ENCODE results near the gene ZMYND8. TPM values are rescaled to one million over a fixed set of nuclear protein-coding genes. Genes with fewer than 3 reads are reported as not detected.

The ZMYND8 gene
- total and polyA plus RNA-seq, 2 of the 8 experiments (the other 6 are each of a cell fraction or from before 2014, with no cell fraction given): 50.5 to 163 TPM

GRCh38 chr20:47210470-47210869, 146.0 kb downstream of the ZMYND8 start:
- Histone ChIP-seq H3K56ac (replicated peaks; ENCODE audit: insufficient read length, low read depth, low read length) (no peak overlapping the region), H3K14ac (ENCODE audit: insufficient read length) (no peak overlapping the region), H3K4me1 (replicated peaks in 1 of 4; ENCODE audit: control insufficient read depth in 3 of 4, insufficient read depth in 4 of 4, low read length in 3 of 4) (peaks cover 0 to 16% (median 6%) of the 10 kb centered on the region in 4 experiments; a peak in 6 of 7 replicates), H3K23ac (ENCODE audit: insufficient read length) (no peak overlapping the region), H3K4ac (replicated peaks; ENCODE audit: insufficient read length, low read depth, low read length) (no peak overlapping the region), H4K91ac (replicated peaks; ENCODE audit: insufficient read length, low read length) (no peak overlapping the region), H3K9me3 (ENCODE audit: insufficient read depth in 2 of 2, low read depth in 1 of 2, low read length in 1 of 2) (no peaks in the 10 kb centered on the region), H3K79me2 (ENCODE audit: control insufficient read depth in 1 of 2, insufficient read depth in 2 of 2, low read length in 2 of 2) (peaks cover 3 to 13% of the 10 kb centered on the region in 2 experiments; a peak in 2 of 4 replicates), H2BK12ac (ENCODE audit: low read depth, low read length) (no peak overlapping the region), H4K20me1 (replicated peaks in 1 of 2; ENCODE audit: control insufficient read depth in 1 of 2, insufficient read depth in 2 of 2, low read length in 2 of 2) (peaks cover 6 to 8% of the 10 kb centered on the region in 2 experiments), H2BK120ac (replicated peaks; ENCODE audit: low read depth, low read length) (no peak overlapping the region), H3K27ac (ENCODE audit: low read depth, low read length) (no peak overlapping the region), H3K4me3 (ENCODE audit: extremely low read depth in 1 of 4, insufficient read depth in 2 of 4, low read depth in 3 of 4, low read length in 4 of 4) (no peak overlapping the region), H3K36me3 (ENCODE audit: control insufficient read depth in 2 of 4, insufficient read depth in 4 of 4, low read length in 3 of 4) (peaks cover 12 to 72% (median 52%) of the 10 kb centered on the region in 4 experiments; a peak in 7 of 8 replicates), H3K9ac (replicated peaks in 1 of 4; ENCODE audit: extremely low read depth in 1 of 4, low read depth in 3 of 4, low read length in 3 of 4) (no peak overlapping the region; a peak in 1 of 7 replicates), H4K5ac (ENCODE audit: insufficient read length, low read depth, low read length) (no peak overlapping the region), H3K23me2 (ENCODE audit: low read depth, low read length) (no peaks in the 10 kb centered on the region), H4K8ac (ENCODE audit: extremely low read depth, insufficient read depth, low read length) (no peak overlapping the region; the same call in 1 of the 2 replicates), H2AK5ac (ENCODE audit: low read depth, low read length) (no peak overlapping the region), H3K27me3 (replicated peaks in 1 of 4; ENCODE audit: control insufficient read depth in 3 of 4, extremely low read depth in 1 of 4, insufficient read depth in 3 of 4, low read length in 3 of 4) (no peaks in the 10 kb centered on the region), H3K79me1 (ENCODE audit: low read depth, low read length) (peaks cover 4% of the 10 kb centered on the region; the same call in 1 of the 2 replicates), H2AFZ (ENCODE audit: low read length) (no peak overlapping the region), H3K18ac (ENCODE audit: extremely low read depth, low read length) (no peak overlapping the region), H2BK20ac (ENCODE audit: low read length) (no peak overlapping the region), H2BK5ac (ENCODE audit: low read depth, low read length) (no peak overlapping the region), H2BK15ac (ENCODE audit: low read length) (no peak overlapping the region), H3K4me2 (ENCODE audit: insufficient read depth in 1 of 2, low read depth in 2 of 2, low read length in 2 of 2) (no peak overlapping the region)
- CTCF ChIA-PET (ENCODE audit: partially characterized antibody): no interaction called here
- no peak for DNase-seq (ENCODE audit: low read depth in 1 of 2, low spot score in 2 of 2)
- TF ChIP-seq CEBPB (IDR thresholded peaks at IDR 0.05; ENCODE audit: low read depth, low read length) (no peak), NRF1 (IDR thresholded peaks at IDR 0.05; ENCODE audit: low read depth, low read length) (no peak), SIRT6 (IDR thresholded peaks at IDR 0.05; ENCODE audit: low read length) (no peak), PHF8 (conservative IDR thresholded peaks at IDR 0.05; ENCODE audit: low read depth, low read length) (no peak), CHD1 (IDR thresholded peaks at IDR 0.05; ENCODE audit: low read depth, low read length) (no peak), TBP (IDR thresholded peaks at IDR 0.05; ENCODE audit: low read depth, low read length) (no peak), POLR2A (IDR thresholded peaks at IDR 0.05; ENCODE audit: control extremely low read depth in 1 of 2, low read depth in 2 of 2, low read length in 2 of 2) (no peak)
- TF ChIP-seq, protein P1, sequence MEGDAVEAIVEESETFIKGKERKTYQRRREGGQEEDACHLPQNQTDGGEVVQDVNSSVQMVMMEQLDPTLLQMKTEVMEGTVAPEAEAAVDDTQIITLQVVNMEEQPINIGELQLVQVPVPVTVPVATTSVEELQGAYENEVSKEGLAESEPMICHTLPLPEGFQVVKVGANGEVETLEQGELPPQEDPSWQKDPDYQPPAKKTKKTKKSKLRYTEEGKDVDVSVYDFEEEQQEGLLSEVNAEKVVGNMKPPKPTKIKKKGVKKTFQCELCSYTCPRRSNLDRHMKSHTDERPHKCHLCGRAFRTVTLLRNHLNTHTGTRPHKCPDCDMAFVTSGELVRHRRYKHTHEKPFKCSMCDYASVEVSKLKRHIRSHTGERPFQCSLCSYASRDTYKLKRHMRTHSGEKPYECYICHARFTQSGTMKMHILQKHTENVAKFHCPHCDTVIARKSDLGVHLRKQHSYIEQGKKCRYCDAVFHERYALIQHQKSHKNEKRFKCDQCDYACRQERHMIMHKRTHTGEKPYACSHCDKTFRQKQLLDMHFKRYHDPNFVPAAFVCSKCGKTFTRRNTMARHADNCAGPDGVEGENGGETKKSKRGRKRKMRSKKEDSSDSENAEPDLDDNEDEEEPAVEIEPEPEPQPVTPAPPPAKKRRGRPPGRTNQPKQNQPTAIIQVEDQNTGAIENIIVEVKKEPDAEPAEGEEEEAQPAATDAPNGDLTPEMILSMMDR (IDR thresholded peaks at IDR 0.05; ENCODE audit: control extremely low read depth in 1 of 3, insufficient read depth in 1 of 3, low read depth in 1 of 3, low read length in 3 of 3): no peak
- 95% methylated on average over 13 of the region's 13 CpGs; no CpG with 5 or more reads in 1 of the 2 experiments for WGBS, 2 experiments (ENCODE audit: extremely low coverage in 1 of 2, insufficient coverage in 1 of 2, insufficient read length in 1 of 2, insufficient replicate concordance in 2 of 2, low coverage in 1 of 2, low lambda C conversion rate in 2 of 2, missing lambda C conversion rate in 1 of 2)
- no peak for FAIRE-seq
- POLR2A ChIA-PET (ENCODE audit: partially characterized antibody): no interaction called here

All from H1 (cell line).